Purkinje cell (primary cell): ENCODE measurements around the gene RHOT2. TPM values are rescaled to one million over a fixed set of nuclear protein-coding genes. Genes with fewer than 3 reads are reported as not detected.

Source experiments
- polyA plus RNA-seq: library from polyadenylated mRNA; unstranded; fragments of >200 nt; fragmentation: Nextera tagmentation; gene quantifications from 2 replicates; pipeline ENCODE4 v1.2.1, GENCODE V29; 2014

RHOT2 gene
- polyA plus RNA-seq, 1 donor from 2014 or later, result 8.1 TPM

Other genes with a start within 250 kb of the RHOT2 start
- 1.1 and 1.6 TPM in 2 replicates for gene RAB11FIP3, start 242.5 kb upstream of the RHOT2 start, polyA plus RNA-seq
- 0.31 and 0.76 TPM in 2 replicates for gene CAPN15, start 140.4 kb upstream of the RHOT2 start, polyA plus RNA-seq
- not detected in 2 replicates for gene PRR35, start 107.7 kb upstream of the RHOT2 start, polyA plus RNA-seq
- gene NHLRC4, start 101.1 kb upstream of the RHOT2 start, polyA plus RNA-seq, result not detected in 2 replicates
- 0.84 and 1.6 TPM in 2 replicates for gene PIGQ, start 98.2 kb upstream of the RHOT2 start, polyA plus RNA-seq
- 0.60 and 4.0 TPM in 2 replicates for gene RAB40C, start 78.1 kb upstream of the RHOT2 start, polyA plus RNA-seq
- gene WFIKKN1, start 37.1 kb upstream of the RHOT2 start, polyA plus RNA-seq, result 0.16 and 0.27 TPM in 2 replicates
- 32.5 and 32.9 TPM in 2 replicates for gene METTL26, start 31.8 kb upstream of the RHOT2 start, polyA plus RNA-seq
- 3.1 and 7.9 TPM in 2 replicates for gene MCRIP2, start 26.3 kb upstream of the RHOT2 start, polyA plus RNA-seq
- gene WDR90, start 18.8 kb upstream of the RHOT2 start, polyA plus RNA-seq, result 1.5 and 2.0 TPM in 2 replicates
- 0.89 and 2.3 TPM in 2 replicates for gene RHBDL1, start 7.5 kb downstream of the RHOT2 start, polyA plus RNA-seq
- 61.7 and 72.9 TPM in 2 replicates for gene STUB1, start 12.3 kb downstream of the RHOT2 start, polyA plus RNA-seq
- gene JMJD8, start 16.2 kb downstream of the RHOT2 start, polyA plus RNA-seq, result 7.3 and 7.9 TPM in 2 replicates
- 0.24 and 0.59 TPM in 2 replicates for gene WDR24, start 22.3 kb downstream of the RHOT2 start, polyA plus RNA-seq
- 8.0 and 22.9 TPM in 2 replicates for gene FBXL16, start 37.7 kb downstream of the RHOT2 start, polyA plus RNA-seq
- 0.09 and 0.34 TPM in 2 replicates for gene METRN, start 47.0 kb downstream of the RHOT2 start, polyA plus RNA-seq
- 8.9 and 12.8 TPM in 2 replicates for gene ANTKMT, start 53.0 kb downstream of the RHOT2 start, polyA plus RNA-seq
- not detected in 2 replicates for gene CCDC78, start 58.3 kb downstream of the RHOT2 start, polyA plus RNA-seq
- gene HAGHL, start 59.0 kb downstream of the RHOT2 start, polyA plus RNA-seq, result 0.38 and 3.0 TPM in 2 replicates
- gene CIAO3, start 72.9 kb downstream of the RHOT2 start, polyA plus RNA-seq, result 1.2 and 3.4 TPM in 2 replicates
- gene MSLN, start 92.6 kb downstream of the RHOT2 start, polyA plus RNA-seq, result not detected in 2 replicates
- 2.8 and 5.1 TPM in 2 replicates for gene RPUSD1, start 120.2 kb downstream of the RHOT2 start, polyA plus RNA-seq
- gene CHTF18, start 120.5 kb downstream of the RHOT2 start, polyA plus RNA-seq, result 0.39 and 1.4 TPM in 2 replicates
- 2,278 and 2,470 TPM in 2 replicates for gene GNG13, start 132.6 kb downstream of the RHOT2 start, polyA plus RNA-seq